Measurements from ENCODE around the gene TSPAN5.

GRCh38 chr4:98482847-98483806, 175.3 kb downstream of the TSPAN5 start:
- TF ChIP-seq CTCF (IDR thresholded peaks at IDR 0.05): no peak
- no peak for TF ChIP-seq POLR2A (IDR thresholded peaks at IDR 0.05)
